NCI-H2081 (cell line): ENCODE measurements around the gene CHRDL2.
"Not testable (repeated sequence)": the region's sequence is repeated elsewhere in the genome, so short reads cannot be mapped to it uniquely, and the experiment has no call there.

Source experiments
- DNase-seq, 2 experiments: peaks; one replicate each; lab custom pipeline; 2025; lab: John Stamatoyannopoulos, UW

Gene CHRDL2

GRCh38 chr11:74670171-74670570 lies 61.1 kb downstream of the CHRDL2 start:
- no peak for DNase-seq

- DNase-seq, result no peak
Observed at GRCh38 chr11:74669211-74670160, 61.7 kb downstream of the CHRDL2 start.

GRCh38 chr11:74663315-74663714 lies 67.9 kb downstream of the CHRDL2 start:
- DNase-seq, result no peak

- DNase-seq, result no peak
Observed at GRCh38 chr11:74662487-74663103, 68.6 kb downstream of the CHRDL2 start.

GRCh38 chr11:74659124-74659523 lies 72.1 kb downstream of the CHRDL2 start:
- DNase-seq, result not testable (repeated sequence)

GRCh38 chr11:74654976-74655375 lies 76.2 kb downstream of the CHRDL2 start:
- no peak for DNase-seq

- no peak for DNase-seq
Observed at GRCh38 chr11:74650498-74650897, 80.7 kb downstream of the CHRDL2 start.

GRCh38 chr11:74648894-74649293 lies 82.3 kb downstream of the CHRDL2 start:
- no peak for DNase-seq

GRCh38 chr11:74647831-74648230 lies 83.4 kb downstream of the CHRDL2 start:
- no peak for DNase-seq

GRCh38 chr11:74647404-74647803 lies 83.8 kb downstream of the CHRDL2 start:
- DNase-seq, result no peak

GRCh38 chr11:74646954-74647353 lies 84.3 kb downstream of the CHRDL2 start:
- no peak for DNase-seq
